ENCODE measurements around the gene KRT36. TPM values are rescaled to one million over a fixed set of nuclear protein-coding genes. Genes with fewer than 3 reads are reported as not detected.

KRT36 gene
- total RNA-seq, 1 experiment from 2014 or later: not detected

DNA sequence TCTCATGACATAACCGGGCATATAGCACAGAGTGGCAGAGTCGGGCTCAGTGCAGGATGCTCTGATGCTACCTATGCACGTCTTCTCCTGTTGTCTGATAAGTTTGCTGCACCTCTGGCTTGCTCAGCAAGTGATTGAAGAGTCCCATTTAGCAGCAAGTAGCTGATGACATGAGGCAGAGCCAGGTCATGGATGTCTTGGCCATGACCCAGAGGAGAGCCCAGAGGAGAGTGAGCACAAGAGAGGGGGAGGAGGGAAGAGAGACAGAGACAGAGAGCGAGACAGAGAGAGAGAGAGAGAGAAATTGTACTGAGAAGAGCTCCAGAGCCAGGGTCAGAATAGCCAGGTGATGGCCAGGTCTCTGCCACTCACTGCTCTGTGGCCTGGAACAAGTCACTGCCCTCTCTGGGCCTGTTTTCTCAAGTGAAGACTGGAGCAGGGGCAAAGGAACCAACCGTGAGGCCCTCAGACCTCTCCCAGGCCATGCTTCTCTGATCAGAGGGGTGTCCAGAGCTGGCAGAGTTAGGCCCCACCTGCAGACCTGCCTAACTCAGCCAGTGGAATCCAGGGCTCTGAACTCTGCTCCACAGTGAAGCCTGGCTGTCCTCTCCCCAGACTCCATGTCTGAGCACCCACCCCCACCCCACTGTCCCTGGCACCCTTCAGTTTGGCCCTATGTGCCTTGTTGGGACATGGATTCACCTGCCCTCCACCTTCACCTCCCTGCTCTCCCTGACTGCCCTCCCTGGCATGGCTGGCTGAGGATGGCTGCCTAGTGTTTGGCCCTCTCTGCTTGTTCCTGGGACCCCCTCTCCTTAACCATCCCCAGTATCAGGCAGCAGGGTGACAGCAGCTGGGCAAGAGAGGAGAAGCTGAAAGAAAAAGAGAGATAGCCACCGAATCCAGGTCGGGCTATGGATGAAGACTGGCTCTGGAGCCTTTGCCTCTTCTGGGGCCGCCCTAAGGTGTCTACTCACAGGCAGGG, 4.5 kb downstream of the KRT36 start:
- H3K9ac ChIP-seq (ENCODE audit: low read length): no peak overlapping the region
- H3K4me3 ChIP-seq (ENCODE audit: low read length): no peak overlapping the region
- no peaks in the 10 kb centered on the region for H3F3A ChIP-seq (ENCODE audit: low read length, unreplicated experiment)
- no peak overlapping the region for H2AFZ ChIP-seq (ENCODE audit: low read length)
- ATAC-seq: no peak
- H3K27ac ChIP-seq (ENCODE audit: low read length): no peak overlapping the region
- POLR2A ChIA-PET (ENCODE audit: unreplicated experiment): no interaction called here
- no peak for DNase-seq
- H3K79me2 ChIP-seq (ENCODE audit: low read length): no peaks in the 10 kb centered on the region
- H3K9me2 ChIP-seq (replicated peaks; ENCODE audit: low read length): no peaks in the 10 kb centered on the region
- peaks cover 6% of the 10 kb centered on the region; the same call in 1 of the 2 replicates for H3K4me1 ChIP-seq (ENCODE audit: insufficient read depth, low read length)
- CTCF ChIA-PET: interaction anchor here (1.0 kb wide), 1 partner anchor 67 kb away, joined by 4 read pairs; no protein-coding TSS in a partner anchor
- no peaks in the 10 kb centered on the region for H4K20me1 ChIP-seq (ENCODE audit: low read length)
- no TSS peak for BruUV-seq (replicated peaks)
- H3K36me3 ChIP-seq (ENCODE audit: low read depth, low read length): no peaks in the 10 kb centered on the region
- intact Hi-C loops (cut with micrococcal nuclease): no loop called here
- no peaks in the 10 kb centered on the region for H3K9me3 ChIP-seq (ENCODE audit: low read length)
- H3K27me3 ChIP-seq (ENCODE audit: low read length): no peaks in the 10 kb centered on the region
- TF ChIP-seq EZH2phosphoT487 (IDR thresholded peaks at IDR 0.05; ENCODE audit: borderline replicate concordance, low read length): no peak
- no peak for TF ChIP-seq EZH2 (IDR thresholded peaks at IDR 0.05; ENCODE audit: low read length, unreplicated experiment)
- TF ChIP-seq, protein P1, sequence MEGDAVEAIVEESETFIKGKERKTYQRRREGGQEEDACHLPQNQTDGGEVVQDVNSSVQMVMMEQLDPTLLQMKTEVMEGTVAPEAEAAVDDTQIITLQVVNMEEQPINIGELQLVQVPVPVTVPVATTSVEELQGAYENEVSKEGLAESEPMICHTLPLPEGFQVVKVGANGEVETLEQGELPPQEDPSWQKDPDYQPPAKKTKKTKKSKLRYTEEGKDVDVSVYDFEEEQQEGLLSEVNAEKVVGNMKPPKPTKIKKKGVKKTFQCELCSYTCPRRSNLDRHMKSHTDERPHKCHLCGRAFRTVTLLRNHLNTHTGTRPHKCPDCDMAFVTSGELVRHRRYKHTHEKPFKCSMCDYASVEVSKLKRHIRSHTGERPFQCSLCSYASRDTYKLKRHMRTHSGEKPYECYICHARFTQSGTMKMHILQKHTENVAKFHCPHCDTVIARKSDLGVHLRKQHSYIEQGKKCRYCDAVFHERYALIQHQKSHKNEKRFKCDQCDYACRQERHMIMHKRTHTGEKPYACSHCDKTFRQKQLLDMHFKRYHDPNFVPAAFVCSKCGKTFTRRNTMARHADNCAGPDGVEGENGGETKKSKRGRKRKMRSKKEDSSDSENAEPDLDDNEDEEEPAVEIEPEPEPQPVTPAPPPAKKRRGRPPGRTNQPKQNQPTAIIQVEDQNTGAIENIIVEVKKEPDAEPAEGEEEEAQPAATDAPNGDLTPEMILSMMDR (conservative IDR thresholded peaks at IDR 0.05; ENCODE audit: low read depth, low read length): no peak
- no peak overlapping the region for H3K4me2 ChIP-seq (ENCODE audit: low read length)

DNA sequence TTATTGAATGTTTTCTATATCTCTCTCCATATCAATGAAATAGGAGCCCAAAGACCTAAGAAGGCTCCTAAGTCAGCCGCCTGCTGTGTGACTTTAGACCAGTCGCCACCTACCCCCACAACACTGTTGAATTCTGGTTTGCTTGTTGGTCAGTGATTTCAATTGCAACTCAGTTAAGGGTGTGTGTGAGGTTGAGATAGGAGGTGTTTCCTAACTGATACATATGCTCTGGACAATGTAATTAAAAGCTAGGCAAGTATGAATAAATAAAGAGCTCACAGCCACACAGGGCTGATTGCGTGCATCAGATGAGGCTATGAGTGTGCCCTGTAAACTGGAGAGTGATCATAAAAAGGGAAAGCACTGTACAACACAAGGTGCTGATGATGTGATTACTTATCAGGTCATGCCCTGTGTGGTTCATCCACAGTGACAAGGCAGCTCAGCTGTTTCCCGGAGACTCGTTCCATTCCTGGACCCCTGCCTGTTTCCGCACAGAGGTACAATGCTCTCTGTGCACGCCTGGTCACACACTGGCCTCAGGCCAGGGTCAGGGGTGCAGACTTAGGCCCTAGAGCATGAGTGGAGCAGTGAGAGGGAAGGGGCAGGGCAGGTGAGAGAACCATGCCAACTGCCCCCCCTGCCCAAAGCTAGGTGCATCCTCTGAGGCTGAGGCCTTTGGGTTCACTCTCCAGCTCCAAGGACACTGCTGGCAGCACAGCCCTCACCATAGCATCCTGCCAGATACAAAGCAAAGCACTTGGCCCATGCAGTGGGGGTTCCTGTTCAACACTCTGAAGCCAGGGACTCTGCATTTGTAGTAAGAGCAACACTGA, 5.5 kb downstream of the KRT36 start:
- no peaks in the 10 kb centered on the region for H3F3A ChIP-seq (ENCODE audit: low read length, unreplicated experiment)
- no peaks in the 10 kb centered on the region for H3K9me3 ChIP-seq (ENCODE audit: low read length)
- H3K4me2 ChIP-seq (ENCODE audit: low read length): no peak overlapping the region
- no TSS peak for BruUV-seq (replicated peaks)
- H3K27ac ChIP-seq (ENCODE audit: low read length): no peak overlapping the region; the same call in 1 of the 2 replicates
- H3K4me3 ChIP-seq (ENCODE audit: low read length): no peak overlapping the region
- TF ChIP-seq, protein P1 (conservative IDR thresholded peaks at IDR 0.05; ENCODE audit: low read depth, low read length): no peak
- no peak for TF ChIP-seq EZH2 (IDR thresholded peaks at IDR 0.05; ENCODE audit: low read length, unreplicated experiment)
- no peak for TF ChIP-seq EZH2phosphoT487 (IDR thresholded peaks at IDR 0.05; ENCODE audit: borderline replicate concordance, low read length)
- intact Hi-C loops (cut with micrococcal nuclease): no loop called here
- H3K36me3 ChIP-seq (ENCODE audit: low read depth, low read length): no peaks in the 10 kb centered on the region
- peaks cover 6% of the 10 kb centered on the region; the same call in 1 of the 2 replicates for H3K4me1 ChIP-seq (ENCODE audit: insufficient read depth, low read length)
- DNase-seq (peak; percentile 19), ATAC-seq (peak; percentile 87)
- CTCF ChIA-PET: interaction anchor here (1.0 kb wide), 1 partner anchor 66 kb away, joined by 4 read pairs; no protein-coding TSS in a partner anchor
- no peaks in the 10 kb centered on the region for H3K79me2 ChIP-seq (ENCODE audit: low read length)
- H3K9ac ChIP-seq (ENCODE audit: low read length): no peak overlapping the region
- POLR2A ChIA-PET (ENCODE audit: unreplicated experiment): no interaction called here
- H3K27me3 ChIP-seq (ENCODE audit: low read length): no peaks in the 10 kb centered on the region
- no peaks in the 10 kb centered on the region for H3K9me2 ChIP-seq (replicated peaks; ENCODE audit: low read length)
- no peak overlapping the region for H2AFZ ChIP-seq (ENCODE audit: low read length)
- no peaks in the 10 kb centered on the region for H4K20me1 ChIP-seq (ENCODE audit: low read length)
